GM21381 (cell line): ENCODE results near the gene MYOM1.
"Not testable (repeated sequence)": the region's sequence is repeated elsewhere in the genome, so short reads cannot be mapped to it uniquely, and the experiment has no call there.

Source experiments
- ATAC-seq: cut with Tn5 transposase; IDR thresholded peaks from one replicate; pipeline ENCODE4 v1.9.1; 2021; ENCODE audit warnings: mild to moderate bottlenecking, moderate library complexity; ENCODE audit not compliant: unreplicated experiment

MYOM1 gene

DNA sequence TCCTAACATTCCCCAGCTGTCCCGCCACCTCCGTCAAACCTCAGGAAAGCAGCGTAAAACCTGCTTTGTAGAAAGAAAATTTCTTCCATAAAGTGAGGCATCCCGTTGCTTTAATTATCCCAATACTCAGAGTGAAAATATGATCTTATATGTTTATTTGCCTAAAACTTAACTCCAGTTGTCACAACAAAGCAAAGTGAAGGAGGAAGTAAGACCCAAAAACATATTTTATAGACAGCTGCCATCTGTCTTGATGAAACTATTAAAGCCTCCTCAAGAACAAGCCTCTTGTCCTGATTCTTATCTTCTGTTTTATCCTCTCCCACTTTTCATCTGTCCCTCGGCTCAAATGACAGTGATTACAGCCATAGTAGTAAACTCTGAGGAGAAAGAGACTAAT is 177.9 kb downstream of the MYOM1 start:
- ATAC-seq: no peak

- ATAC-seq: no peak
Observed at GRCh38 chr18:3040881-3041280, 178.9 kb downstream of the MYOM1 start.

- no peak for ATAC-seq
Observed at GRCh38 chr18:3040173-3040572, 179.6 kb downstream of the MYOM1 start.

- peak; percentile 98 for ATAC-seq
Observed at GRCh38 chr18:3037423-3037915, 182.3 kb downstream of the MYOM1 start.

- no peak for ATAC-seq
Observed at GRCh38 chr18:3036108-3036507, 183.7 kb downstream of the MYOM1 start.

DNA sequence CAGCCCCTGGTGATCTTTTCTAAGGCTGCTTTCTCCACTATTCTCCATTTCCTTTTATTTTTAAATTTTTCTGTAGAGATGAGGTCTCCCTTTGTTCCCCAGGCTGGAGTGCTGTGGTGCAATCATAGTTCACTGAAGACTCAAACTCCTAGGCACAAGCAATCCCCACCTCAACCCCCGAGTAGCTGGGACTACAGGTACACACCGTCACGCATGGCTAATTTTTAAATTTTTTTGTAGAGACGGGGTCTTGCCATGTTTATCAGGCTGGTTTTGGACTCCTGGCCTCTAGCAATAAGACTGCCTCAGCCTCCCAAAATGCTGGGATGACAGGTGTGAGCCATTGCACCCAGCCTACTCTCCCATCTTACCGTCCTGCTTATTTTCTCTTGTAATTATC is 184.1 kb downstream of the MYOM1 start:
- no peak for ATAC-seq

DNA sequence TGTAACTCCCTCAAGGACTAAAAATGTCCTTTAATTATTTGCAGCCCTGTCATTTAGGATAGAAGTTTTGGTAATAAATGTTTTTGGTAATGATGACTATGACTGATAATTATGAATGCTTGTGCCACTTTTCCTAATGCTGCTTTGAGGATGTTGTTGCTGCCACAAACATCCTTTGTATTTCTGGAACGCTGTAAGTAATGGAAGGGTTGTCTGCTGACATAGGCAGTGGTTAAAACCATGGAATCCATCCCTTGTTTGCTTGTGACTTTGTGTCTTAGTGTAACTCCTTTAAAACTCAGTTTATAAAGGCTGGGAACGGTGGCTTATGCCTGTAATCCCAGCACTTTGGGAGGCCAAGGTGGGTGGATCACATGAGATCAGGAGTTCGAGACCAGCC is 187.0 kb downstream of the MYOM1 start:
- no peak for ATAC-seq

GRCh38 chr18:3029215-3029952 is 190.4 kb downstream of the MYOM1 start:
- no peak for ATAC-seq

GRCh38 chr18:3028115-3028514 is 191.7 kb downstream of the MYOM1 start:
- not testable (repeated sequence) for ATAC-seq

GRCh38 chr18:3027370-3027891 is 192.3 kb downstream of the MYOM1 start:
- ATAC-seq: no peak

GRCh38 chr18:3025544-3025943 is 194.2 kb downstream of the MYOM1 start:
- no peak for ATAC-seq

DNA sequence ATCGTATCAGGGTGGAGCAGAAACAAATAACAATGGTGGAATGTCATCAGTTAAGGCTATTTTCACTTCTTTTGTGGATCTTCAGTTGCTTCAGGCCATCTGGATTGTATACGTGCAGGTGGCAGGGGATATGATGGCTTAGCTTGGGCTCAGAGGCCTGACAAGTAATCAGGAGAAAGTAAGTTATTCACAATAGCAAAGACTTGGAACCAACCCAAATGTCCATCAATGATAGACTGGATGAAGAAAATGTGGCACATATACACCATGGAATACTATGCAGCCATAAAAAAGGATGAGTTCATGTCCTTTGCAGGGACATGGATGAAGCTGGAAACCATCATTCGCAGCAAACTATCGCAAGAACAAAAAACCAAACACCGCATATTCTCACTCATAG is 196.2 kb downstream of the MYOM1 start:
- ATAC-seq: not testable (repeated sequence)
